Breast epithelium (tissue), 4 donors: Measurements from ENCODE around the gene EBF3. TPM values are rescaled to one million over a fixed set of nuclear protein-coding genes. Genes with fewer than 3 reads are reported as not detected.

ENCODE experiments used
- DNase-seq, 2 donors: peaks; one replicate each; pipeline ENCODE4 v3.0.0-alpha.2; 2019; ENCODE audit warnings: low spot score in 2 of 2
- H3K27ac ChIP-seq, 2 donors: fragments of 200-600 bp; sonication (generic) in 1 of 2; one replicate each; pipeline ENCODE4 v1.5.1; 2016 to 2019; ENCODE audit warnings: mild to moderate bottlenecking in 1 of 2
- H3K27me3 ChIP-seq, 2 donors: fragments of 200-600 bp; sonication (generic) in 1 of 2; one replicate each; pipeline versions ENCODE4 v1.5.1 to v1.6.0; 2017 to 2019; ENCODE audit warnings: control low read depth in 1 of 2, mild to moderate bottlenecking in 1 of 2
- H3K36me3 ChIP-seq: fragments of 200-600 bp; one replicate; pipeline ENCODE4 v1.5.1; 2019
- H3K4me1 ChIP-seq, 2 donors: fragments of 200-600 bp; sonication (generic); one replicate each; pipeline ENCODE4 v1.5.1; 2016 to 2019; ENCODE audit warnings: control low read depth in 1 of 2
- H3K4me3 ChIP-seq, 3 donors: fragments of 200-600 bp; sonication (generic); 1 replicate in 2 of 3; 2 replicates in 1 of 3; pipeline ENCODE4 v1.5.1; 2016 to 2019; ENCODE audit warnings: mild to moderate bottlenecking in 3 of 3, moderate library complexity in 2 of 3
- H3K9me3 ChIP-seq, 2 donors: fragments of 200-600 bp; sonication (generic) in 1 of 2; one replicate each; pipeline ENCODE4 v1.5.1; 2016 to 2019; ENCODE audit warnings: control low read depth in 1 of 2
- CTCF ChIP-seq, 3 donors: fragments of 450-650 bp; IDR thresholded peaks; one replicate each; pipeline ENCODE4 v1.5.1; 2016 to 2017; ENCODE audit warnings: antibody characterized with exemption in 3 of 3, mild to moderate bottlenecking in 3 of 3, moderate library complexity in 3 of 3
- POLR2A ChIP-seq: fragments of 450-650 bp; IDR thresholded peaks from one replicate; pipeline ENCODE4 v1.6.1; 2016; ENCODE audit warnings: antibody characterized with exemption, mild to moderate bottlenecking, moderate library complexity
- POLR2AphosphoS5 ChIP-seq, 3 donors: sonication (generic); formaldehyde crosslinking; IDR thresholded peaks; one replicate each; pipeline ENCODE4 v1.6.1; 2017; ENCODE audit warnings: antibody characterized with exemption in 3 of 3
- intact Hi-C: fragments of 100-400 bp; cut with DNase I; formaldehyde crosslinking; loops from one replicate; pipeline ENCODE4 v1.15.1; 2023; ENCODE audit warnings: low total_unique reads
- total RNA-seq, 3 donors: library from RNA; depleted of rRNA; stranded (reverse); fragments of >200 nt; gene quantifications; one replicate each; pipeline ENCODE4 v1.1.0, GENCODE V29; 2016

EBF3 gene
- total RNA-seq, 3 donors from 2014 or later = 4.2 to 28.0 (median 6.6) TPM

- Histone ChIP-seq H3K4me3 (no peak overlapping the region), H3K27me3 (no peaks in the 10 kb centered on the region), H3K36me3 (peaks cover 4% of the 10 kb centered on the region), H3K9me3 (peaks cover 0 to 7% of the 10 kb centered on the region in 2 donors), H3K4me1 (no peaks in the 10 kb centered on the region), H3K27ac (no peak overlapping the region)
- intact Hi-C loops = no loop called here
- TF ChIP-seq POLR2AphosphoS5 (IDR thresholded peaks at IDR 0.05) (no peak), POLR2A (no peak), CTCF (IDR thresholded peaks at IDR 0.05) (no peak)
- DNase-seq = peak in 1 of 2 donors; percentile 0
Observed at GRCh38 chr10:129837909-129838582, 126.0 kb downstream of the EBF3 start.

GRCh38 chr10:129836253-129836652 is 127.8 kb downstream of the EBF3 start:
- H3K4me1 ChIP-seq = no peaks in the 10 kb centered on the region
- DNase-seq = peak in 1 of 2 donors; percentile 15
- no peak for TF ChIP-seq POLR2A
- peaks cover 0 to 7% of the 10 kb centered on the region in 2 donors for H3K9me3 ChIP-seq
- H3K27ac ChIP-seq = no peak overlapping the region
- H3K36me3 ChIP-seq = peaks cover 4% of the 10 kb centered on the region
- H3K27me3 ChIP-seq = no peaks in the 10 kb centered on the region
- intact Hi-C loops = no loop called here
- H3K4me3 ChIP-seq = no peak overlapping the region

GRCh38 chr10:129833994-129834739 is 129.9 kb downstream of the EBF3 start:
- peak in 1 of 2 donors; percentile 11 for DNase-seq
- no peak for TF ChIP-seq POLR2AphosphoS5 (IDR thresholded peaks at IDR 0.05)

GRCh38 chr10:129833468-129833950 is 130.6 kb downstream of the EBF3 start:
- peaks cover 4% of the 10 kb centered on the region for H3K36me3 ChIP-seq
- DNase-seq = peak in 1 of 2 donors; percentile 3
- H3K27ac ChIP-seq = no peak overlapping the region
- H3K9me3 ChIP-seq = no peaks in the 10 kb centered on the region
- no peak for TF ChIP-seq POLR2A
- TF ChIP-seq CTCF (IDR thresholded peaks at IDR 0.05) = no peak
- intact Hi-C loops = no loop called here
- H3K4me3 ChIP-seq = no peak overlapping the region
- no peaks in the 10 kb centered on the region for H3K4me1 ChIP-seq
- H3K27me3 ChIP-seq = no peaks in the 10 kb centered on the region

More at GRCh38 chr10:129833994-129834739, 129.9 kb downstream of the EBF3 start:
- Histone ChIP-seq H3K27me3 (no peaks in the 10 kb centered on the region), H3K9me3 (no peaks in the 10 kb centered on the region), H3K4me1 (no peaks in the 10 kb centered on the region), H3K36me3 (peaks cover 4% of the 10 kb centered on the region), H3K4me3 (peak overlapping the region in 1 of 3 donors; percentile 5), H3K27ac (no peak overlapping the region)
- intact Hi-C loops = no loop called here

- peaks cover 4% of the 10 kb centered on the region for H3K36me3 ChIP-seq
- H3K27ac ChIP-seq = no peak overlapping the region
- H3K4me1 ChIP-seq = no peaks in the 10 kb centered on the region
- peak in 1 of 2 donors; percentile 12 for DNase-seq
- no peak for TF ChIP-seq POLR2A
- TF ChIP-seq CTCF (IDR thresholded peaks at IDR 0.05) = no peak
- TF ChIP-seq POLR2AphosphoS5 (IDR thresholded peaks at IDR 0.05) = no peak
- intact Hi-C loops = no loop called here
- H3K4me3 ChIP-seq = no peak overlapping the region
- H3K9me3 ChIP-seq = no peaks in the 10 kb centered on the region
- no peaks in the 10 kb centered on the region for H3K27me3 ChIP-seq
Observed at GRCh38 chr10:129832573-129833467, 131.3 kb downstream of the EBF3 start.
